A549 (cell line): Measurements from ENCODE around the gene SLC35A3. TPM values are rescaled to one million over a fixed set of nuclear protein-coding genes. Genes with fewer than 3 reads are reported as not detected.
"Not testable (repeated sequence)": the region's sequence is repeated elsewhere in the genome, so short reads cannot be mapped to it uniquely, and the experiment has no call there.

Source experiments
- ATAC-seq, 2 experiments: fragments of 200-7000 bp in 1 of 2; fragments of >200 bp in 1 of 2; cut with Nextera tagmentation in 1 of 2; cut with Tn5 transposase in 1 of 2; 3 replicates each; pipeline versions ENCODE4 v1.8.0 to v1.9.1; 2018 to 2020; ENCODE audit warnings: mild to moderate bottlenecking in 1 of 2, moderate library complexity in 1 of 2
- CTCF ChIA-PET: fragments of 300-600 bp; sonication (Branson Sonifier 250); formaldehyde crosslinking; extraction: SDS; loops from one replicate; lab custom pipeline; 2021; ENCODE audit warnings: antibody characterized with exemption, inconsistent platforms; lab: Yijun Ruan, JAX
- POLR2A ChIA-PET: fragments of 350-600 bp; formaldehyde crosslinking; extraction: SDS; loops from one replicate; lab custom pipeline; 2021; ENCODE audit warnings: antibody characterized with exemption, inconsistent platforms; lab: Yijun Ruan, JAX
- DNase-seq, 2 experiments: peaks; one replicate each; pipeline versions ENCODE4 v3.0.0 to v3.0.0-alpha.2; 2011 to 2016; ENCODE audit warnings: low read depth in 1 of 2, low spot score in 1 of 2
- FAIRE-seq: peaks from 2 replicates; lab custom pipeline; 2011; peaks lifted over from hg19 to GRCh38; lab: Jason Lieb, UNC
- H3K27ac ChIP-seq, 2 experiments: fragments of >200 bp; sonication (Bioruptor Twin); formaldehyde crosslinking; 3 replicates each; pipeline ENCODE4 v1.5.1; 2016 to 2017
- H3K4me1 ChIP-seq: fragments of >200 bp; sonication (Bioruptor Twin); formaldehyde crosslinking; 3 replicates; pipeline ENCODE4 v1.6.1; 2016
- H3K4me2 ChIP-seq: fragments of >200 bp; sonication (Bioruptor Twin); formaldehyde crosslinking; 3 replicates; pipeline ENCODE4 v1.6.1; 2016
- H3K4me3 ChIP-seq: fragments of >200 bp; sonication (Bioruptor Twin); formaldehyde crosslinking; 3 replicates; pipeline ENCODE4 v1.5.1; 2016
- H3K9me3 ChIP-seq: fragments of >200 bp; sonication (Bioruptor Twin); formaldehyde crosslinking; 3 replicates; pipeline ENCODE4 v1.6.1; 2016
- BHLHE40 ChIP-seq: IDR thresholded peaks from 2 replicates; pipeline ENCODE4 v1.6.1; 2012; ENCODE audit warnings: low read depth, low read length, inconsistent platforms
- CBX2 ChIP-seq: fragments of 200-600 bp; sonication (generic); IDR thresholded peaks from 2 replicates; pipeline ENCODE4 v1.6.1; 2016; ENCODE audit warnings: low read depth, mild to moderate bottlenecking, borderline replicate concordance
- CEBPB ChIP-seq, 2 experiments: fragments of >200 bp in 1 of 2; sonication (Bioruptor Twin) in 1 of 2; formaldehyde crosslinking in 1 of 2; IDR thresholded peaks; 2 replicates each; pipeline ENCODE4 v1.6.1; 2012 to 2016
- ESRRA ChIP-seq: fragments of 150-350 bp; IDR thresholded peaks from 2 replicates; pipeline ENCODE4 v1.6.1; 2014; ENCODE audit warnings: mild to moderate bottlenecking, low read length, borderline replicate concordance
- HOXB13 ChIP-seq: fragments of 250-450 bp; sonication (Bioruptor Pico); IDR thresholded peaks from 2 replicates; pipeline ENCODE4 v1.5.0; 2020; ENCODE audit warnings: low read depth, mild to moderate bottlenecking, moderate library complexity
- HOXB5 ChIP-seq: fragments of 250-450 bp; sonication (Bioruptor Pico); IDR thresholded peaks from 2 replicates; pipeline ENCODE4 v1.5.0; 2020; ENCODE audit warnings: mild to moderate bottlenecking, moderate library complexity
- KDM1A ChIP-seq: fragments of 200-600 bp; sonication (generic); IDR thresholded peaks from 2 replicates; pipeline ENCODE4 v1.6.1; 2016; ENCODE audit warnings: low read depth, mild to moderate bottlenecking
- KDM5A ChIP-seq: fragments of 200-600 bp; sonication (generic); IDR thresholded peaks from 2 replicates; pipeline ENCODE4 v1.6.1; 2016; ENCODE audit warnings: antibody characterized with exemption, mild to moderate bottlenecking
- MAFK ChIP-seq: fragments of 450-650 bp; IDR thresholded peaks from 2 replicates; pipeline ENCODE4 v1.6.1; 2014; ENCODE audit not compliant: partially characterized antibody
- RNF2 ChIP-seq: fragments of 200-600 bp; sonication (generic); IDR thresholded peaks from 2 replicates; pipeline ENCODE4 v1.6.1; 2016; ENCODE audit warnings: low read depth, mild to moderate bottlenecking, antibody characterized with exemption, moderate library complexity, borderline replicate concordance
- SMC3 ChIP-seq: fragments of >200 bp; sonication (Bioruptor Twin); formaldehyde crosslinking; IDR thresholded peaks from 3 replicates; pipeline ENCODE4 v1.6.1; 2018; ENCODE audit warnings: inconsistent platforms
- TFCP2L1 ChIP-seq: fragments of 250-450 bp; sonication (Bioruptor Pico); IDR thresholded peaks from 2 replicates; pipeline ENCODE4 v1.5.0; 2021; ENCODE audit warnings: mild to moderate bottlenecking
- WGBS: methylation state at CpG from one replicate; pipeline ENCODE4 v1.1.6; 2017; ENCODE audit errors: missing lambda C conversion rate; 5-methylcytosine and 5-hydroxymethylcytosine counted together
- polyA plus RNA-seq, 4 experiments: library from polyadenylated mRNA; depleted of rRNA in 3 of 4; stranded (reverse); fragments of >200 nt; fragmentation: RNase III in 1 of 4; extraction: RNeasy Plus Mini Kit Qiagen cat#74134 plus additional on column Dnase treatment in 1 of 4; gene quantifications; 2 replicates in 3 of 4; 3 replicates in 1 of 4; pipeline ENCODE4 v1.2.3, GENCODE V29; 2011 to 2017
- TF ChIP-seq, protein P1 (sequence below): IDR thresholded peaks from 2 replicates; pipeline ENCODE4 v1.6.1; 2012; ENCODE audit warnings: low read depth, borderline replicate concordance
- TF ChIP-seq, protein P2 (sequence below): fragments of >200 bp; sonication (Bioruptor Twin); formaldehyde crosslinking; IDR thresholded peaks from 2 replicates; pipeline ENCODE4 v1.6.1; 2016

SLC35A3 gene
- polyA plus RNA-seq, 2 of the 4 experiments (the other 2 are of a cell fraction): 9.6 to 15.1 TPM

DNA sequence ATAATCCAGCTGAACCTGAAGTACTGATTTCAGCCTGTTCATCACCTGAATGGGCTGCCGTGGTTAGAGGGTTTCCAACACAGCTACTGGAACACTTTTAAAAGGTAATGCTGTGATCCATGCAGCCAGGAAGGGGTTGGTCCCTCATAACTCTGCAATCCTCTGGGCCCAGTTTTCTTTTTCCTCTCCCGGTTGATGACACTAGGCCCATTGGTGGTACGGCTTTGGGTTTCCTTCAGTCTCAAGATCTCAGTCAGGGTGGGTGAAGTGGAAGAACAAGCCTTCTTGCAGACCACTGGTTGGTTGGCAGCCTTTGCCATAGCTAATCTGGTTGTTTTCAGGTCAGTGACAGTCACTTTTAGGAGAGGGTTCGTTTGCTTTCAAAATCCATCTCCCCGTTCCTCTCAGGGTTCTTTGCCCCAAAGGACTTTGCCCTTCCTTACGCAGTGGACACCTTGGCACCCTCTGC is 502 bp upstream of the SLC35A3 start:
- peak in 1 of 2 experiments; percentile 10 for DNase-seq
- H3K4me1 ChIP-seq: peaks cover 11% of the 10 kb centered on the region; the same call in 1 of the 3 replicates
- FAIRE-seq: no peak

GRCh38 chr1:99970713-99971255 is 988 bp downstream of the SLC35A3 start:
- Histone ChIP-seq H3K9me3 (no peaks in the 10 kb centered on the region), H3K4me2 (peak overlapping the region; percentile 85), H3K4me1 (peaks cover 11% of the 10 kb centered on the region; the same call in 1 of the 3 replicates), H3K4me3 (peak overlapping the region; percentile 85), H3K27ac (peak overlapping the region; percentile 90 to 92; a peak in 5 of 6 replicates)
- FAIRE-seq (no peak), ATAC-seq (no peak), DNase-seq (no peak)
- CTCF ChIA-PET: no interaction called here
- WGBS: 49% methylated on average over 7 of the region's 7 CpGs
- no peak for TF ChIP-seq HOXB13 (CRISPR knock-in tag)
- no peak for TF ChIP-seq CEBPB (IDR thresholded peaks at IDR 0.05)
- no peak for TF ChIP-seq RNF2
- TF ChIP-seq, protein P1, sequence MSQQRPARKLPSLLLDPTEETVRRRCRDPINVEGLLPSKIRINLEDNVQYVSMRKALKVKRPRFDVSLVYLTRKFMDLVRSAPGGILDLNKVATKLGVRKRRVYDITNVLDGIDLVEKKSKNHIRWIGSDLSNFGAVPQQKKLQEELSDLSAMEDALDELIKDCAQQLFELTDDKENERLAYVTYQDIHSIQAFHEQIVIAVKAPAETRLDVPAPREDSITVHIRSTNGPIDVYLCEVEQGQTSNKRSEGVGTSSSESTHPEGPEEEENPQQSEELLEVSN: no peak
- POLR2A ChIA-PET: interaction anchor here (0.5 to 1.7 kb wide), 6 partner anchors 8 to 162 kb away, joined by 3 to 8 read pairs (median 5); partner anchors contain the start of genes SASS6 and TRMT13

More for the DNA sequence above, 502 bp upstream of the SLC35A3 start:
- ChIA-PET POLR2A (interaction anchor here (1.1 to 1.7 kb wide), 4 partner anchors 54 to 164 kb away, joined by 4 to 8 read pairs (median 6); partner anchors contain the start of genes SASS6 and TRMT13), CTCF (no interaction called here)
- Histone ChIP-seq H3K27ac (peak overlapping the region; percentile 90 to 92), H3K4me3 (peak overlapping the region; percentile 85), H3K4me2 (peak overlapping the region; percentile 85), H3K9me3 (no peaks in the 10 kb centered on the region)
- 29% methylated on average over 4 of the region's 6 CpGs for WGBS
- peak; percentile 36 to 46; a peak in 5 of 6 replicates for ATAC-seq
- TF ChIP-seq MAFK (no peak), HOXB5 (no peak), CBX2 (no peak), TFCP2L1 (CRISPR knock-in tag) (no peak), BHLHE40 (no peak), KDM1A (no peak), ESRRA (no peak), KDM5A (no peak)
- TF ChIP-seq, protein P2, sequence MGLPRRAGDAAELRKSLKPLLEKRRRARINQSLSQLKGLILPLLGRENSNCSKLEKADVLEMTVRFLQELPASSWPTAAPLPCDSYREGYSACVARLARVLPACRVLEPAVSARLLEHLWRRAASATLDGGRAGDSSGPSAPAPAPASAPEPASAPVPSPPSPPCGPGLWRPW: no peak

- POLR2A ChIA-PET, CTCF ChIA-PET, H3K4me2 ChIP-seq, H3K9me3 ChIP-seq, H3K4me3 ChIP-seq, DNase-seq, FAIRE-seq, H3K27ac ChIP-seq, ATAC-seq: not testable (repeated sequence)
- peaks cover 11% of the 10 kb centered on the region; the same call in 1 of the 3 replicates for H3K4me1 ChIP-seq
- WGBS: 88% methylated on average over 7 of the region's 7 CpGs
Measured at GRCh38 chr1:99972066-99972465, 2.3 kb downstream of the SLC35A3 start.

DNA sequence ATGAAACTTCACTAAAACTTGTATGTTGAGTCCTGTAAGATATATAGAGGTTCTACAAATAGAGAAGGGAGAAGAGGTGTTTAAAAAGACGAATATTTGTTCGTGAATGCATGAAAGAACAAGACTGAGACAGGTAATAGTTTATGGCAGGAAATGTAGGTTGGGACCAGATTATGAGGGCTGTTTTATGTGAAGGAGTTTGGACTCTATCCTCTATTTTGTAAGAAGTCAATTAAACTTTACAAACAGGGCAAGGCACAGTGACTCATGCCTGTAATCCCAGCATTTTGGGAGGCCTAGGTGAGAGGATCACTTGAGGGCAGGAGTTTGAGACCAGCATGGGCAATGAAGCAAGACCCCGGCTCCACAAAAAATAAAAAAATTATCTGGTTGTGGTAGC is 5.7 kb downstream of the SLC35A3 start:
- H3K9me3 ChIP-seq: no peaks in the 10 kb centered on the region
- ATAC-seq: no peak
- no peak for TF ChIP-seq SMC3
- TF ChIP-seq, all 56 proteins: peak for 0
- POLR2A ChIA-PET: no interaction called here
- WGBS: 93% methylated on average over 3 of the region's 3 CpGs
- Histone ChIP-seq H3K27ac (no peak overlapping the region), H3K4me1 (peaks cover 8% of the 10 kb centered on the region; the same call in 1 of the 3 replicates), H3K4me2 (no peak overlapping the region), H3K4me3 (no peak overlapping the region)
- CTCF ChIA-PET: interaction anchor here (1.3 kb wide), 1 partner anchor 11 kb away, joined by 4 read pairs; no protein-coding TSS in a partner anchor
- no peak for FAIRE-seq
- DNase-seq: no peak

- H3K27ac ChIP-seq, CTCF ChIA-PET, DNase-seq, H3K4me3 ChIP-seq, H3K4me2 ChIP-seq, FAIRE-seq, ATAC-seq, H3K4me1 ChIP-seq, H3K9me3 ChIP-seq: not testable (repeated sequence)
- WGBS: 89% methylated on average over 11 of the region's 12 CpGs
- POLR2A ChIA-PET: interaction anchor here (1.6 kb wide), 1 partner anchor 7 kb away, joined by 5 read pairs; the partner anchor contains the start of gene SLC35A3
Measured at GRCh38 chr1:99977326-99977725, 7.5 kb downstream of the SLC35A3 start.
